ENCODE results near the gene GZMM.
A peak's percentile ranks its signal among the peaks of the same experiment; 100 is the strongest.

The GZMM gene

DNA sequence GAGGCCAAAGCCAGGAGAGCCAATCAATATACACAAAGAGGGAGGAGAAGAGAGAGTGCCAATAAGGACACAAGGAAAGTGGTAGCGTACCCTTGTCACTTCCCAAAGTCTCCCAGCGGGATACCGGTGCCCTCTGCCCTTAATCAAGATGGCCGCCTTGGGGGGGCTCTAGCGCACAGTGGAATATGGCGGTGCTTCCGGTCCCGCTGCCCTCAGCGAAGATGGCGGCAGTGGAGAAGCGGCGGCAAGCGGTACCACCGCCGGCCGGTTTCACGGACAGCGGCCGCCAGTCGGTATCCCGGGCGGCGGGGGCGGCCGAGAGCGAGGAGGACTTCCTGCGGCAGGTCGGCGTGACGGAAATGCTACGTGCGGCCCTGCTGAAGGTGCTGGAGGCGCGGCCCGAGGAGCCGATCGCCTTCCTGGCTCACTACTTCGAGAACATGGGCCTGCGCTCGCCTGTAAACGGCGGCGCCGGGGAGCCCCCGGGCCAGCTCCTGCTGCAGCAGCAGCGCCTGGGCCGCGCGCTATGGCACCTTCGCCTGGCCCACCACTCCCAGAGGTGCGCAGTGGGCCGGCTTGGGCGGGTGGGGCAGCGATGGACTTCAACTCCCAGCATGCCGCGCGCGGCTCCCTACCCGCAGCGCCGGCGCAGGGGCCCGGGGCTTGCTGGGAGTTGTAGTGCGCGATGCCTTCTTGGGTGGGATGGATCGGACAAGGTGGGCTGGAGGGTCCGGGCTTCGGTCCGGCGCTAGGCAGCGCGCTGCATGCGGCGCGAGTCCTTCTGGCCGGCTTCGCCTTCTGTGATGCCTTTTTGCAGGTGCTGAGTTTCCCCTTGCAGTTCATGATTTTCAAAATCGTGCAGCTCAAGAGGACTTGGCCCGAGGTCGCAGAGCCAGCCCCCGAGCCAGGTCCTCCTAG is 36.3 kb upstream of the GZMM start, which contains the start of gene TPGS1 (continued):
- TF ChIP-seq, protein P1, sequence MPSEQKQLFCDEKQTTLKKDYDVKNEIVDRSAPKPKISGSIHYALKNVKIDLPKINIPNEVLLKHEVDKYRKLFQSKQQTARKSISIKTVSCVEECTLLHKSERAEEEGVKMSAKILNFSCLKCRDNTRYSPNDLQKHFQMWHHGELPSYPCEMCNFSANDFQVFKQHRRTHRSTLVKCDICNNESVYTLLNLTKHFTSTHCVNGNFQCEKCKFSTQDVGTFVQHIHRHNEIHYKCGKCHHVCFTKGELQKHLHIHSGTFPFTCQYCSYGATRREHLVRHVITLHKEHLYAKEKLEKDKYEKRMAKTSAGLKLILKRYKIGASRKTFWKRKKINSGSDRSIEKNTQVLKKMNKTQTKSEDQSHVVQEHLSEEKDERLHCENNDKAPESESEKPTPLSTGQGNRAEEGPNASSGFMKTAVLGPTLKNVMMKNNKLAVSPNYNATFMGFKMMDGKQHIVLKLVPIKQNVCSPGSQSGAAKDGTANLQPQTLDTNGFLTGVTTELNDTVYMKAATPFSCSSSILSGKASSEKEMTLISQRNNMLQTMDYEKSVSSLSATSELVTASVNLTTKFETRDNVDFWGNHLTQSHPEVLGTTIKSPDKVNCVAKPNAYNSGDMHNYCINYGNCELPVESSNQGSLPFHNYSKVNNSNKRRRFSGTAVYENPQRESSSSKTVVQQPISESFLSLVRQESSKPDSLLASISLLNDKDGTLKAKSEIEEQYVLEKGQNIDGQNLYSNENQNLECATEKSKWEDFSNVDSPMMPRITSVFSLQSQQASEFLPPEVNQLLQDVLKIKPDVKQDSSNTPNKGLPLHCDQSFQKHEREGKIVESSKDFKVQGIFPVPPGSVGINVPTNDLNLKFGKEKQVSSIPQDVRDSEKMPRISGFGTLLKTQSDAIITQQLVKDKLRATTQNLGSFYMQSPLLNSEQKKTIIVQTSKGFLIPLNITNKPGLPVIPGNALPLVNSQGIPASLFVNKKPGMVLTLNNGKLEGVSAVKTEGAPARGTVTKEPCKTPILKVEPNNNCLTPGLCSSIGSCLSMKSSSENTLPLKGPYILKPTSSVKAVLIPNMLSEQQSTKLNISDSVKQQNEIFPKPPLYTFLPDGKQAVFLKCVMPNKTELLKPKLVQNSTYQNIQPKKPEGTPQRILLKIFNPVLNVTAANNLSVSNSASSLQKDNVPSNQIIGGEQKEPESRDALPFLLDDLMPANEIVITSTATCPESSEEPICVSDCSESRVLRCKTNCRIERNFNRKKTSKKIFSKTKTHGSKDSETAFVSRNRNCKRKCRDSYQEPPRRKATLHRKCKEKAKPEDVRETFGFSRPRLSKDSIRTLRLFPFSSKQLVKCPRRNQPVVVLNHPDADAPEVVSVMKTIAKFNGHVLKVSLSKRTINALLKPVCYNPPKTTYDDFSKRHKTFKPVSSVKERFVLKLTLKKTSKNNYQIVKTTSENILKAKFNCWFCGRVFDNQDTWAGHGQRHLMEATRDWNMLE (tag by site-specific recombination; conservative IDR thresholded peaks at IDR 0.05; ENCODE audit: low read depth) = peak; percentile 46; the same call in 1 of the 2 replicates
- TF ChIP-seq ZNF394 (tag by site-specific recombination; IDR thresholded peaks at IDR 0.05; ENCODE audit: borderline replicate concordance) (peak; percentile 89), ZNF416 (tag by site-specific recombination; IDR thresholded peaks at IDR 0.05) (no peak), ZNF561 (tag by site-specific recombination; IDR thresholded peaks at IDR 0.05; ENCODE audit: borderline replicate concordance) (0 out of 2 replicates have a peak, but pooled peaks have one; percentile 18), GLIS1 (tag by site-specific recombination; IDR thresholded peaks at IDR 0.05) (no peak), PBX3 (CRISPR knock-in tag; IDR thresholded peaks at IDR 0.05) (peak; percentile 39; the same call in 1 of the 2 replicates), YY1 (tag by site-specific recombination; IDR thresholded peaks at IDR 0.05) (peak; percentile 99), KLF8 (tag by site-specific recombination; IDR thresholded peaks at IDR 0.05) (0 out of 2 replicates have a peak, but pooled peaks have one; percentile 17), ZBTB10 (tag by site-specific recombination; IDR thresholded peaks at IDR 0.05) (peak; percentile 37; the same call in 1 of the 2 replicates), SP3 (tag by site-specific recombination; IDR thresholded peaks at IDR 0.05) (peak; percentile 73), SP7 (tag by site-specific recombination; IDR thresholded peaks at IDR 0.05) (peak; percentile 38; the same call in 1 of the 2 replicates), AEBP2 (tag by site-specific recombination; IDR thresholded peaks at IDR 0.05; ENCODE audit: borderline replicate concordance) (no peak), ZNF10 (tag by site-specific recombination; IDR thresholded peaks at IDR 0.05) (peak; percentile 82; the same call in 1 of the 2 replicates), OSR2 (tag by site-specific recombination; IDR thresholded peaks at IDR 0.05) (no peak; the same call in 1 of the 2 replicates), ZNF76 (tag by site-specific recombination; IDR thresholded peaks at IDR 0.05; ENCODE audit: borderline replicate concordance, low read depth) (peak; percentile 98), ZNF350 (tag by site-specific recombination; IDR thresholded peaks at IDR 0.05) (no peak), ZSCAN30 (tag by site-specific recombination; IDR thresholded peaks at IDR 0.05) (0 out of 2 replicates have a peak, but pooled peaks have one; percentile 39)
- TF ChIP-seq, protein P2, sequence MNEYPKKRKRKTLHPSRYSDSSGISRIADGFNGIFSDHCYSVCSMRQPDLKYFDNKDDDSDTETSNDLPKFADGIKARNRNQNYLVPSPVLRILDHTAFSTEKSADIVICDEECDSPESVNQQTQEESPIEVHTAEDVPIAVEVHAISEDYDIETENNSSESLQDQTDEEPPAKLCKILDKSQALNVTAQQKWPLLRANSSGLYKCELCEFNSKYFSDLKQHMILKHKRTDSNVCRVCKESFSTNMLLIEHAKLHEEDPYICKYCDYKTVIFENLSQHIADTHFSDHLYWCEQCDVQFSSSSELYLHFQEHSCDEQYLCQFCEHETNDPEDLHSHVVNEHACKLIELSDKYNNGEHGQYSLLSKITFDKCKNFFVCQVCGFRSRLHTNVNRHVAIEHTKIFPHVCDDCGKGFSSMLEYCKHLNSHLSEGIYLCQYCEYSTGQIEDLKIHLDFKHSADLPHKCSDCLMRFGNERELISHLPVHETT (tag by site-specific recombination; IDR thresholded peaks at IDR 0.05) = peak; percentile 81
- TF ChIP-seq, protein P3, sequence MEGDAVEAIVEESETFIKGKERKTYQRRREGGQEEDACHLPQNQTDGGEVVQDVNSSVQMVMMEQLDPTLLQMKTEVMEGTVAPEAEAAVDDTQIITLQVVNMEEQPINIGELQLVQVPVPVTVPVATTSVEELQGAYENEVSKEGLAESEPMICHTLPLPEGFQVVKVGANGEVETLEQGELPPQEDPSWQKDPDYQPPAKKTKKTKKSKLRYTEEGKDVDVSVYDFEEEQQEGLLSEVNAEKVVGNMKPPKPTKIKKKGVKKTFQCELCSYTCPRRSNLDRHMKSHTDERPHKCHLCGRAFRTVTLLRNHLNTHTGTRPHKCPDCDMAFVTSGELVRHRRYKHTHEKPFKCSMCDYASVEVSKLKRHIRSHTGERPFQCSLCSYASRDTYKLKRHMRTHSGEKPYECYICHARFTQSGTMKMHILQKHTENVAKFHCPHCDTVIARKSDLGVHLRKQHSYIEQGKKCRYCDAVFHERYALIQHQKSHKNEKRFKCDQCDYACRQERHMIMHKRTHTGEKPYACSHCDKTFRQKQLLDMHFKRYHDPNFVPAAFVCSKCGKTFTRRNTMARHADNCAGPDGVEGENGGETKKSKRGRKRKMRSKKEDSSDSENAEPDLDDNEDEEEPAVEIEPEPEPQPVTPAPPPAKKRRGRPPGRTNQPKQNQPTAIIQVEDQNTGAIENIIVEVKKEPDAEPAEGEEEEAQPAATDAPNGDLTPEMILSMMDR (tag by site-specific recombination; IDR thresholded peaks at IDR 0.05) = peak; percentile 26; the same call in 1 of the 2 replicates
- TF ChIP-seq, protein P4, sequence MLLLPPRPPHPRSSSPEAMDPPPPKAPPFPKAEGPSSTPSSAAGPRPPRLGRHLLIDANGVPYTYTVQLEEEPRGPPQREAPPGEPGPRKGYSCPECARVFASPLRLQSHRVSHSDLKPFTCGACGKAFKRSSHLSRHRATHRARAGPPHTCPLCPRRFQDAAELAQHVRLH (tag by site-specific recombination; IDR thresholded peaks at IDR 0.05) = peak; percentile 91
- TF ChIP-seq, protein P5, sequence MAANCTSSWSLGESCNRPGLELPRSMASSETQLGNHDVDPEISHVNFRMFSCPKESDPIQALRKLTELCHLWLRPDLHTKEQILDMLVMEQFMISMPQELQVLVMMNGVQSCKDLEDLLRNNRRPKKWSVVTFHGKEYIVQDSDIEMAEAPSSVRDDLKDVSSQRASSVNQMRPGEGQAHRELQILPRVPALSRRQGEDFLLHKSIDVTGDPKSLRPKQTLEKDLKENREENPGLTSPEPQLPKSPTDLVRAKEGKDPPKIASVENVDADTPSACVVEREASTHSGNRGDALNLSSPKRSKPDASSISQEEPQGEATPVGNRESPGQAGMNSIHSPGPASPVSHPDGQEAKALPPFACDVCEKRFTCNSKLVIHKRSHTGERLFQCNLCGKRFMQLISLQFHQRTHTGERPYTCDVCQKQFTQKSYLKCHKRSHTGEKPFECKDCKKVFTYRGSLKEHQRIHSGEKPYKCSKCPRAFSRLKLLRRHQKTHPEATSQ (tag by site-specific recombination; IDR thresholded peaks at IDR 0.05) = peak; percentile 50; the same call in 1 of the 2 replicates
